ENCODE results near the gene KY. TPM values are rescaled to one million over a fixed set of nuclear protein-coding genes. Genes with fewer than 3 reads are reported as not detected.

The KY gene
- total RNA-seq, 1 donor from 2014 or later, result 0.04 TPM

DNA sequence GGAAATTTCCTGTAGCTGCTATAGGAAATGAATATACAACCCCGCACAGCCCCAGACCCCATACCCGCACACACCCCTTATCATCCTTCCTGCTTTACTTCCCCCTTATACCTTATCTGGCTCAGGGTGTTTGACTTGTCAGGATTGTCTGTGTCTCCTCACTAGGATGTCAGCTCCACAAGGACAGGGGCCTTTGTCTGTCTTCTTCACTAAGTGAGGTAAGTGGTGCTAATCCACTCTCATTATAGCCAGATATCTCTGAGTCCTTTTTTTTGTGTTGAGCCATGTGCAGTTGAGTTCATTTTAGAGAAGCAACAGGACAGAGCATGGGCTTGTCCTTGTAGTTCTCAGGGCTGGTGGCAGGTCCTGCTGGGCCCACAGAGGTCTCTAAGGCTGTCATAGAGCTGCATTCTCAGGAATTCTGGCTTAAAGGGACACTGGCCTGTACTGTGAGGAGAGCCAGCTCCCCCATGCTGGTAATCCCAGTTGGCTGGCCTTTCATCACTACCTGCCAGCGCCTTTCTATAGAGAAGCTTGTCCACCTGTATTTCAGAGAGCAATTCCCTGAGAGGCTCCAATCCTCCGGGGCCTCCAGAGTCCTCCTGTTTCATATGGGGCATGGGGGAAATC lies 9.0 kb downstream of the KY start:
- DNase-seq (ENCODE audit: low read depth), result no peak
- Histone ChIP-seq H3K4me3 (ENCODE audit: low read depth, low read length) (no peak overlapping the region), H3K36me3 (ENCODE audit: control insufficient read depth, insufficient read depth, low read length) (no peaks in the 10 kb centered on the region), H3K27me3 (ENCODE audit: control insufficient read depth, insufficient read depth, low read length) (no peaks in the 10 kb centered on the region)
- TF ChIP-seq, protein P1, sequence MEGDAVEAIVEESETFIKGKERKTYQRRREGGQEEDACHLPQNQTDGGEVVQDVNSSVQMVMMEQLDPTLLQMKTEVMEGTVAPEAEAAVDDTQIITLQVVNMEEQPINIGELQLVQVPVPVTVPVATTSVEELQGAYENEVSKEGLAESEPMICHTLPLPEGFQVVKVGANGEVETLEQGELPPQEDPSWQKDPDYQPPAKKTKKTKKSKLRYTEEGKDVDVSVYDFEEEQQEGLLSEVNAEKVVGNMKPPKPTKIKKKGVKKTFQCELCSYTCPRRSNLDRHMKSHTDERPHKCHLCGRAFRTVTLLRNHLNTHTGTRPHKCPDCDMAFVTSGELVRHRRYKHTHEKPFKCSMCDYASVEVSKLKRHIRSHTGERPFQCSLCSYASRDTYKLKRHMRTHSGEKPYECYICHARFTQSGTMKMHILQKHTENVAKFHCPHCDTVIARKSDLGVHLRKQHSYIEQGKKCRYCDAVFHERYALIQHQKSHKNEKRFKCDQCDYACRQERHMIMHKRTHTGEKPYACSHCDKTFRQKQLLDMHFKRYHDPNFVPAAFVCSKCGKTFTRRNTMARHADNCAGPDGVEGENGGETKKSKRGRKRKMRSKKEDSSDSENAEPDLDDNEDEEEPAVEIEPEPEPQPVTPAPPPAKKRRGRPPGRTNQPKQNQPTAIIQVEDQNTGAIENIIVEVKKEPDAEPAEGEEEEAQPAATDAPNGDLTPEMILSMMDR (IDR thresholded peaks at IDR 0.05; ENCODE audit: insufficient read depth, low read length, poor library complexity, severe bottlenecking), result no peak

DNA sequence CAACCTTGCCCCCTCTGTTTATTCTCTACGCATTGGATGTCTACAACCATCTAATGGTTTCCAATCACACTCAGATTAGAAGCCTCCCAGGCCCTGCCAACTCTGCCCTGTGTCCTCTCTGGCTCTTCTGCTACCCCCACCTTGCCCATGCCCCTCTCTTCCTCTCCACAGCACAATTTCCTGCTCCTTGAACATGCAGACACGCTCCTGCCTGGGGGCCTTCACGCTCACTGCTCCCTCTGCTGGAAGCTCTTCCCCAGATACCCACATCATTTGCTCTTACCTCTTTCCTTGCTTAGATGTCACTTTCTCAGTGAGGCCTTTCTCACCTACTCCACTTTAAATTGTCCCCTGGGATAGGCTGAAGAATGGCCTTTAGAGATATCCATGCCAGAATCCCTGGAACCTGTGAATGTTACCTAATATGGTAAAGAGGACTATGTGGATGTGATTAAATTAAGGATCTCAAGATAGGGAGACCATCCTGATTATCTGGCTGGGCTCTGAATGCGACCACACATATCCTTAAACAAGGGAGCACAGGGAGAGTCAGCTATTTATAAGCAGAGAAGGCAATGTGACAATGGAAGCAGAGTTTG lies 9.9 kb downstream of the KY start:
- no peak for DNase-seq (ENCODE audit: low read depth)

DNA sequence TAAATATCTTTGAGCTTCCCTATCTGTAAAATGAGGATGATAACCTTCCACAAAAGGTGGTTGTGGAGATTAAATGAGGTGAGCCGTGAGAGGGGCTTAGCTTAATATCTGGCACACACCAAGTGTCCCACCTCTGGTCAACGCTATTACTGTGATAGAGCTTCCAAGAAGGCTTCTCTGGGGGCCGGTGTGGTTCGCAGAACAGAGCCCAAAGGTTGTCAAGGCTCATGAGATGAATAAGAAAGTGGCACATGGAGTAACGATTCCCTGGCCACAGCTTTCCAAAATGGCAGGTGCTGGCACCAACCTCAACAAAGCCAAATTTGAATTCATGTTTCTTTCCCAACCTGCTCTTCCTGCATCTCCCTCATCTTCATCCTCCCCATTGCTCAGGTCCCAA lies 10.4 kb downstream of the KY start:
- H3K36me3 ChIP-seq (ENCODE audit: control insufficient read depth, insufficient read depth, low read length), result no peaks in the 10 kb centered on the region
- TF ChIP-seq, protein P1 (IDR thresholded peaks at IDR 0.05; ENCODE audit: insufficient read depth, low read length, poor library complexity, severe bottlenecking), result no peak
- H3K4me3 ChIP-seq (ENCODE audit: low read depth, low read length), result no peak overlapping the region
- H3K27me3 ChIP-seq (ENCODE audit: control insufficient read depth, insufficient read depth, low read length), result no peaks in the 10 kb centered on the region
- DNase-seq (ENCODE audit: low read depth), result no peak

More for the DNA sequence above, 9.9 kb downstream of the KY start:
- TF ChIP-seq, protein P1 (IDR thresholded peaks at IDR 0.05; ENCODE audit: insufficient read depth, low read length, poor library complexity, severe bottlenecking), result peak; percentile 60
- Histone ChIP-seq H3K4me3 (ENCODE audit: low read depth, low read length) (no peak overlapping the region), H3K27me3 (ENCODE audit: control insufficient read depth, insufficient read depth, low read length) (no peaks in the 10 kb centered on the region), H3K36me3 (ENCODE audit: control insufficient read depth, insufficient read depth, low read length) (no peaks in the 10 kb centered on the region)

DNA sequence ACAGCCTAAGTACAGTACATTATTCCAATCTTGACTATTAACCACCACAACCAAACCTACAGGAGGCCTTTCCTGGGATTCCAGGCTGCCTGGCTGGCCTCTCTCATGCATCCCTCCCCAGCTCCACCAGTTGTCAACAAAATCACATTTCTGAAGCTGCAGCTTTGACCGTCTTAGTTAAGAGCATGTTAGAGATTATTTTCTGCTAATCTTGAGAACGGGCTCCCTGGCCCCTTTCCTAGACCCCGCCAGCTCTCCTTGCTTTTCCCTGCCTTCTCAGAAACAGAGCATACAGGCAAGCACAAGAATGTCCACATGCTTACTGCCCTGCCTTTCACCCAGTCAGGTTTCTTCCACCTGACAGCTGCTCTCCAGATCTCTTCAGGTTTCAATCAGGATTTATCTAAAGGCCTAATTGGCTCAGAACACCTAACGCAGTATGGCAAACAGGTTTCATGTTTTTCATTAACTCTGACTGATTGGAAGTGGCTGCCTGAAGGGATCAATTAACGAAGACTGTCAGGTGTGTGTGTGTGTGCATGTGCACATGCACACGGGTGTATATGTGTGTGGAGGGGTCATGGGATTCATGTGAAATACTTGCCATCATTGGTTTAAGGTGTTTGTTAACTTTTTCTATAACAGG lies 12.3 kb downstream of the KY start:
- TF ChIP-seq, protein P1 (IDR thresholded peaks at IDR 0.05; ENCODE audit: insufficient read depth, low read length, poor library complexity, severe bottlenecking), result no peak
- H3K36me3 ChIP-seq (ENCODE audit: control insufficient read depth, insufficient read depth, low read length), result no peaks in the 10 kb centered on the region
- no peak overlapping the region for H3K4me3 ChIP-seq (ENCODE audit: low read depth, low read length)
- H3K27me3 ChIP-seq (ENCODE audit: control insufficient read depth, insufficient read depth, low read length), result no peaks in the 10 kb centered on the region
- no peak for DNase-seq (ENCODE audit: low read depth)

DNA sequence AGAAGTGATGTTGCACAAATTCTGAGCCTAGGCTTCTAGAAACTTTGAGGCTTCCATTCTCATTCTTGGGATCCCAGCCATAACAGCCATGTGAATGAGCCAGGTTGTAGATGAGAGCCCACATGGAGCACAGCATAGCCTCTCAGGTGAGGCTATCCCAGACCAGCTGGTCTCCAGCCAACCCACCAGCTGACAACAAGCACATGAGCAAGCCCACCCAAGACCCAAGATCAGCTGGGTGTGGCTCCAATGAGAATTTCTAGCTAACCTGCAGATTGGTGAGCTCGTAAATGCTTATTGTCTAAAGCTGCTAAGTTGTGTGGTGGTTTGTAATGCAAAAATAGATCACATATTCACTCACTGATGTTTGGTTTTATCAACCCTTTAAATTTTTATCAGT lies 14.4 kb downstream of the KY start:
- TF ChIP-seq, protein P1 (IDR thresholded peaks at IDR 0.05; ENCODE audit: insufficient read depth, low read length, poor library complexity, severe bottlenecking), result no peak
- DNase-seq (ENCODE audit: low read depth), result no peak
- no peaks in the 10 kb centered on the region for H3K27me3 ChIP-seq (ENCODE audit: control insufficient read depth, insufficient read depth, low read length)
- H3K4me3 ChIP-seq (ENCODE audit: low read depth, low read length), result no peak overlapping the region
- H3K36me3 ChIP-seq (ENCODE audit: control insufficient read depth, insufficient read depth, low read length), result no peaks in the 10 kb centered on the region

Data from kidney epithelial cell (primary cell).